HEK293 (cell line): ENCODE results near the gene RHBDD1.
A peak's percentile ranks its signal among the peaks of the same experiment; 100 is the strongest.

Experiments
- CTCF ChIA-PET: fragments of 350-600 bp; formaldehyde crosslinking; extraction: SDS; loops from one replicate; lab custom pipeline; 2021; ENCODE audit warnings: antibody characterized with exemption; lab: Yijun Ruan, JAX
- POLR2A ChIA-PET: fragments of 300-600 bp; formaldehyde crosslinking; extraction: SDS; loops from one replicate; lab custom pipeline; 2020; ENCODE audit warnings: antibody characterized with exemption, inconsistent platforms; lab: Yijun Ruan, JAX
- H3K27ac ChIP-seq: fragments of 200-500 bp; sonication (Bioruptor generic); 2 replicates; pipeline ENCODE4 v1.5.1; 2014; ENCODE audit warnings: low read depth, low read length, control low read depth, inconsistent platforms; ENCODE audit errors: extremely low read depth
- H3K36me3 ChIP-seq, 2 experiments: fragments of 200-500 bp in 1 of 2; sonication (Bioruptor generic) in 1 of 2; 1 replicate in 1 of 2; 2 replicates in 1 of 2; pipeline ENCODE4 v1.5.1; 2014 to 2017; ENCODE audit warnings: inconsistent platforms in 2 of 2, low read length in 2 of 2; ENCODE audit not compliant: control insufficient read depth in 2 of 2, insufficient read depth in 1 of 2
- H3K4me1 ChIP-seq: fragments of 200-500 bp; sonication (Bioruptor generic); 2 replicates; pipeline ENCODE4 v1.5.1; 2014; ENCODE audit warnings: mild to moderate bottlenecking, low read length, inconsistent platforms; ENCODE audit not compliant: control insufficient read depth, insufficient read depth
- H3K4me3 ChIP-seq: 2 replicates; pipeline ENCODE4 v1.5.1; 2011; ENCODE audit warnings: low read depth, mild to moderate bottlenecking, control low read depth, low read length, moderate library complexity
- H3K9me3 ChIP-seq: fragments of 200-500 bp; sonication (Bioruptor generic); 2 replicates; pipeline ENCODE4 v1.5.1; 2014; ENCODE audit warnings: low read depth, low read length, inconsistent platforms; ENCODE audit not compliant: control insufficient read depth, insufficient read depth
- CTCF ChIP-seq: fragments of 450-650 bp; formaldehyde crosslinking; IDR thresholded peaks from 2 replicates; pipeline ENCODE4 v1.5.1; 2016; ENCODE audit warnings: missing biosample characterization, missing genetic modification characterization
- KLF10 ChIP-seq: fragments of 450-650 bp; IDR thresholded peaks from 2 replicates; pipeline ENCODE4 v1.5.1; 2018; ENCODE audit warnings: missing biosample characterization, mild to moderate bottlenecking, missing genetic modification characterization
- KLF16 ChIP-seq: fragments of 450-650 bp; formaldehyde crosslinking; IDR thresholded peaks from 2 replicates; pipeline ENCODE4 v1.5.1; 2017; ENCODE audit warnings: missing biosample characterization, missing genetic modification characterization
- KLF7 ChIP-seq: fragments of 450-650 bp; formaldehyde crosslinking; IDR thresholded peaks from 2 replicates; pipeline ENCODE4 v1.5.1; 2016; ENCODE audit warnings: missing biosample characterization, missing genetic modification characterization, borderline replicate concordance
- KLF8 ChIP-seq: fragments of 450-650 bp; formaldehyde crosslinking; IDR thresholded peaks from 2 replicates; pipeline ENCODE4 v1.5.1; 2016; ENCODE audit warnings: missing biosample characterization, missing genetic modification characterization
- KLF9 ChIP-seq: fragments of 450-650 bp; formaldehyde crosslinking; IDR thresholded peaks from 2 replicates; pipeline ENCODE4 v1.5.1; 2016; ENCODE audit warnings: missing biosample characterization, missing genetic modification characterization, low read depth
- REPIN1 ChIP-seq: fragments of 450-650 bp; formaldehyde crosslinking; IDR thresholded peaks from 2 replicates; pipeline ENCODE4 v1.5.1; 2017; ENCODE audit warnings: missing biosample characterization, missing genetic modification characterization, low read depth
- SCRT2 ChIP-seq: fragments of 450-650 bp; formaldehyde crosslinking; IDR thresholded peaks from 2 replicates; pipeline ENCODE4 v1.5.1; 2016; ENCODE audit warnings: missing biosample characterization, missing genetic modification characterization
- ZBTB17 ChIP-seq: fragments of 450-650 bp; formaldehyde crosslinking; IDR thresholded peaks from 2 replicates; pipeline ENCODE4 v1.5.1; 2016; ENCODE audit warnings: missing biosample characterization, missing genetic modification characterization
- ZBTB7A ChIP-seq: fragments of 450-650 bp; formaldehyde crosslinking; IDR thresholded peaks from 2 replicates; pipeline ENCODE4 v1.5.1; 2016; ENCODE audit warnings: low read depth, missing biosample characterization, missing genetic modification characterization
- ZFHX2 ChIP-seq: fragments of 450-650 bp; formaldehyde crosslinking; conservative IDR thresholded peaks from 2 replicates; pipeline ENCODE4 v1.5.1; 2016; ENCODE audit warnings: missing biosample characterization, missing genetic modification characterization
- ZNF10 ChIP-seq: fragments of 450-650 bp; formaldehyde crosslinking; IDR thresholded peaks from 2 replicates; pipeline ENCODE4 v1.5.1; 2017; ENCODE audit warnings: missing biosample characterization, missing genetic modification characterization
- ZNF133 ChIP-seq: fragments of 450-650 bp; formaldehyde crosslinking; IDR thresholded peaks from 2 replicates; pipeline ENCODE4 v1.5.1; 2016; ENCODE audit warnings: missing biosample characterization, missing genetic modification characterization
- ZNF146 ChIP-seq: fragments of 450-650 bp; formaldehyde crosslinking; IDR thresholded peaks from 2 replicates; pipeline ENCODE4 v1.5.1; 2016; ENCODE audit warnings: missing biosample characterization, missing genetic modification characterization
- ZNF155 ChIP-seq: fragments of 450-650 bp; formaldehyde crosslinking; IDR thresholded peaks from 2 replicates; pipeline ENCODE4 v1.5.1; 2016; ENCODE audit warnings: missing biosample characterization, missing genetic modification characterization
- ZNF24 ChIP-seq: fragments of 450-650 bp; formaldehyde crosslinking; IDR thresholded peaks from 2 replicates; pipeline ENCODE4 v1.5.1; 2016; ENCODE audit warnings: missing biosample characterization, missing genetic modification characterization
- ZNF292 ChIP-seq: fragments of 450-650 bp; formaldehyde crosslinking; IDR thresholded peaks from 2 replicates; pipeline ENCODE4 v1.5.1; 2016; ENCODE audit warnings: low read depth, missing biosample characterization, missing genetic modification characterization, borderline replicate concordance
- ZNF416 ChIP-seq: fragments of 450-650 bp; formaldehyde crosslinking; IDR thresholded peaks from 2 replicates; pipeline ENCODE4 v1.5.1; 2016; ENCODE audit warnings: missing biosample characterization, missing genetic modification characterization
- ZNF654 ChIP-seq: fragments of 450-650 bp; formaldehyde crosslinking; IDR thresholded peaks from 2 replicates; pipeline ENCODE4 v1.5.1; 2016; ENCODE audit warnings: low read depth, missing biosample characterization, missing genetic modification characterization
- ZNF777 ChIP-seq: fragments of 450-650 bp; formaldehyde crosslinking; IDR thresholded peaks from 2 replicates; pipeline ENCODE4 v1.5.1; 2017; ENCODE audit warnings: missing biosample characterization, missing genetic modification characterization, borderline replicate concordance
- ZSCAN16 ChIP-seq: fragments of 450-650 bp; formaldehyde crosslinking; IDR thresholded peaks from 2 replicates; pipeline ENCODE4 v1.5.1; 2016; ENCODE audit warnings: missing biosample characterization, missing genetic modification characterization
- ZXDB ChIP-seq: fragments of 450-650 bp; formaldehyde crosslinking; IDR thresholded peaks from 2 replicates; pipeline ENCODE4 v1.5.1; 2016; ENCODE audit warnings: missing biosample characterization, missing genetic modification characterization
- TF ChIP-seq, protein P1 (sequence below): fragments of 450-650 bp; formaldehyde crosslinking; IDR thresholded peaks from 2 replicates; pipeline ENCODE4 v1.5.1; 2017; ENCODE audit warnings: missing biosample characterization, mild to moderate bottlenecking, missing genetic modification characterization, moderate library complexity

RHBDD1 gene

DNA sequence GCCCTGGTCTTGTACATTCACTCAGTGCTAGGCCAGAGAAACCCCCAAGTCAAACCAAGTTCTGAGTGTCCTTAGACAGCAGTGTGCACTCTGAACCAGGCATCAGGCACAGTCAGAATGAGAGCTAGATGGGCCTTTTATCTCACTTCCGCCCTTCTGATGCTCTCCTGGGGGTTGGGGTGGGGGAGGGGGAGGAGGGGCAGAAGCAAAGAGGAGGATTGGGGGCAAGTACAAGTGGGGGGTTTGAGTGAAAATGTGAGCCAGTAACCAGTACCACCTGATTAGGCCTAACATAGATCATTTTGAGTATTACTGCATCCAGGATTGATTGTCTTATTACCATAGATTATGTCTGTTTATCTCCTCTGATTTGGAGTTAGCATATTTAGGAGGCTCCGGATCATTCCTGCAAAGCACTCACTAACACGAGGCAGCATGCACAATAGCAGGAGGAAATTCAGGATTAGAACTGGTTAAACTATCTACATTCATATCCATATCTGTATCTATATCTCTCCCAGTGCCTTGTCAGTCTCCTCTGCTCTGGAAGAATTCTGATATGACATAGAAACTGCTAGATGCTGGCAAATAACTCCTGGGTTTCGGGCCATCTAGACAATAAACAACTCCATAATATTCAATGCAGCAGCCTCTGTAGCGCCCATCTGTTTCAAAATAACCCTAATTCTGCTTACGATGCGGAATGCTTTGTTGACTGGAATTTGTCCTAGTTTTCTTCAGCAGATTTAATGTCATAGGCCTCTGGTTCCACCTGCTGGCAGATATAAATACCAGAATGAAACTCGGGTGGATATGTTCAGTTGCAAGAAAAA lies 149.1 kb downstream of the RHBDD1 start:
- POLR2A ChIA-PET = no interaction called here
- H3K27ac ChIP-seq = no peak overlapping the region

DNA sequence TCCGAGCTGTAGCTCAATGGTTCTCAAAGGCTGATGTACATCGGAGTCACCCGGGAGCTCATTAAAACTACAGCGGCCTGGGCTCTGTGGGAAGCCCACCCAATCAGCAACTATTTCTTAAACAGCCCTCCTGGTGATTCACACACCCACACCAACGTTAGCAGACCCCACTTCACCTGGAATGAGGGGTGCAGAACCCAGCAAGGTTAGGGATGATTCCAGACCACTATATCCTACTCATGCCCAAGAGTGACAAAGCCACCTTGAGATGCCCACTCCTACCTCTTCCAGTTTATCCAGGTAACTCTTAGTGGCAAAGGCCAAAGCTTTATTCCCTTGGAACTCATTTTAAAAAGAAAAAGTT lies 149.7 kb downstream of the RHBDD1 start:
- ChIA-PET POLR2A (no interaction called here), CTCF (interaction anchor here (0.7 to 2.0 kb wide), 8 partner anchors 9 to 1316 kb away, joined by 3 to 8 read pairs (median 4); no protein-coding TSS in a partner anchor)
- Histone ChIP-seq H3K9me3 (no peaks in the 10 kb centered on the region), H3K27ac (no peak overlapping the region), H3K4me1 (no peaks in the 10 kb centered on the region), H3K36me3 (no peaks in the 10 kb centered on the region), H3K4me3 (no peak overlapping the region)
- TF ChIP-seq ZNF24 (tag by site-specific recombination) (no peak), CTCF (tag by site-specific recombination) (0 out of 2 replicates have a peak, but pooled peaks have one; percentile 1)

More for the DNA sequence above, 149.1 kb downstream of the RHBDD1 start:
- H3K9me3 ChIP-seq = no peaks in the 10 kb centered on the region
- CTCF ChIA-PET = interaction anchor here (0.7 to 2.0 kb wide), 9 partner anchors 9 to 1316 kb away, joined by 3 to 8 read pairs (median 4); no protein-coding TSS in a partner anchor
- H3K4me3 ChIP-seq = no peak overlapping the region
- TF ChIP-seq ZNF155 (tag by site-specific recombination) (no peak), CTCF (tag by site-specific recombination) (peak; percentile 37; the same call in 1 of the 2 replicates), SCRT2 (tag by site-specific recombination) (no peak), ZNF654 (tag by site-specific recombination) (peak; percentile 56), KLF8 (tag by site-specific recombination) (no peak)
- no peaks in the 10 kb centered on the region for H3K36me3 ChIP-seq
- H3K4me1 ChIP-seq = no peaks in the 10 kb centered on the region

DNA sequence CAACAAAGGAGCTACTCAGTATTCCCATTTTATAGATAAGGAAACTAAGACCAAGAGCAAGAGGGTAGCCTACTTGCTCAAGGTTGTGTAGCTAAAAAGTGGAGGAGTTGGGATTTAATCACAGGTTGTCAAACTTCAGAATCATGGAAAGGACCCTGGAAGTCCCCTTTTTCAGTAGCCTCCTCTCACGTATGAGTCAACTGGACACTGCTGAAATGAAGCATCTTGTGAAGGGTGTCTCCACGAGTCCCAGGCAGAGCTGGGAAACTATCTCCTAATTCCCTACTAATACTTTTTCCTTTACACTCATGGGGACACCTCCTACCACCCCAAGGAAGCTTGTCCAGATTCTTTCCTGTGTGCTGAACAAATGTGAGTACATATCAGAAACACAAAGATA lies 155.8 kb downstream of the RHBDD1 start:
- H3K4me3 ChIP-seq = no peak overlapping the region
- ChIA-PET CTCF (interaction anchor here (0.6 kb wide), 1 partner anchor 124 kb away, joined by 5 read pairs; no protein-coding TSS in a partner anchor), POLR2A (no interaction called here)
- H3K4me1 ChIP-seq = no peaks in the 10 kb centered on the region
- H3K27ac ChIP-seq = no peak overlapping the region
- H3K9me3 ChIP-seq = no peaks in the 10 kb centered on the region
- no peak for TF ChIP-seq ZNF10
- no peak for TF ChIP-seq ZNF133
- no peak for TF ChIP-seq ZBTB7A (tag by site-specific recombination)
- no peak for TF ChIP-seq KLF9 (tag by site-specific recombination)
- no peak for TF ChIP-seq ZSCAN16 (tag by site-specific recombination)
- no peak for TF ChIP-seq KLF16
- peaks cover 0 to 17% of the 10 kb centered on the region in 2 experiments; a peak in 1 of 3 replicates for H3K36me3 ChIP-seq

- Histone ChIP-seq H3K36me3 (peaks cover 0 to 17% of the 10 kb centered on the region in 2 experiments; a peak in 1 of 3 replicates), H3K4me3 (no peak overlapping the region), H3K27ac (no peak overlapping the region), H3K4me1 (no peaks in the 10 kb centered on the region), H3K9me3 (no peaks in the 10 kb centered on the region)
- ChIA-PET CTCF (no interaction called here), POLR2A (no interaction called here)
- TF ChIP-seq ZFHX2 (tag by site-specific recombination) (no peak), ZBTB17 (tag by site-specific recombination) (no peak), ZNF777 (tag by site-specific recombination) (no peak), ZNF416 (tag by site-specific recombination) (no peak), KLF10 (tag by site-specific recombination) (no peak), KLF7 (tag by site-specific recombination) (no peak), KLF16 (no peak), ZNF292 (tag by site-specific recombination) (no peak), REPIN1 (tag by site-specific recombination) (no peak), ZNF146 (no peak), ZXDB (tag by site-specific recombination) (no peak)
- TF ChIP-seq, protein P1, sequence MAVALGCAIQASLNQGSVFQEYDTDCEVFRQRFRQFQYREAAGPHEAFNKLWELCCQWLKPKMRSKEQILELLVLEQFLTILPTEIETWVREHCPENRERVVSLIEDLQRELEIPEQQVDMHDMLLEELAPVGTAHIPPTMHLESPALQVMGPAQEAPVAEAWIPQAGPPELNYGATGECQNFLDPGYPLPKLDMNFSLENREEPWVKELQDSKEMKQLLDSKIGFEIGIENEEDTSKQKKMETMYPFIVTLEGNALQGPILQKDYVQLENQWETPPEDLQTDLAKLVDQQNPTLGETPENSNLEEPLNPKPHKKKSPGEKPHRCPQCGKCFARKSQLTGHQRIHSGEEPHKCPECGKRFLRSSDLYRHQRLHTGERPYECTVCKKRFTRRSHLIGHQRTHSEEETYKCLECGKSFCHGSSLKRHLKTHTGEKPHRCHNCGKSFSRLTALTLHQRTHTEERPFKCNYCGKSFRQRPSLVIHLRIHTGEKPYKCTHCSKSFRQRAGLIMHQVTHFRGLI (tag by site-specific recombination) = no peak
Observed at GRCh38 chr2:226993171-226993570, 157.3 kb downstream of the RHBDD1 start.
